Glomerular endothelial cell (primary cell): ENCODE data around the gene TRAPPC12. TPM values are rescaled to one million over a fixed set of nuclear protein-coding genes. Genes with fewer than 3 reads are reported as not detected.
"Not testable (repeated sequence)": the region's sequence is repeated elsewhere in the genome, so short reads cannot be mapped to it uniquely, and the experiment has no call there.

ENCODE experiments used
- DNase-seq: peaks from one replicate; pipeline ENCODE4 v3.0.0-alpha.2; 2011; ENCODE audit warnings: low read depth, low spot score; ENCODE audit errors: extremely low read depth
- total RNA-seq: library from RNA; depleted of rRNA; stranded (reverse); fragments of >200 nt; gene quantifications from 2 replicates; pipeline ENCODE4 v1.2.3, GENCODE V29; 2015

TRAPPC12 gene
- total RNA-seq, 1 donor from 2014 or later: 76.0 TPM

DNA sequence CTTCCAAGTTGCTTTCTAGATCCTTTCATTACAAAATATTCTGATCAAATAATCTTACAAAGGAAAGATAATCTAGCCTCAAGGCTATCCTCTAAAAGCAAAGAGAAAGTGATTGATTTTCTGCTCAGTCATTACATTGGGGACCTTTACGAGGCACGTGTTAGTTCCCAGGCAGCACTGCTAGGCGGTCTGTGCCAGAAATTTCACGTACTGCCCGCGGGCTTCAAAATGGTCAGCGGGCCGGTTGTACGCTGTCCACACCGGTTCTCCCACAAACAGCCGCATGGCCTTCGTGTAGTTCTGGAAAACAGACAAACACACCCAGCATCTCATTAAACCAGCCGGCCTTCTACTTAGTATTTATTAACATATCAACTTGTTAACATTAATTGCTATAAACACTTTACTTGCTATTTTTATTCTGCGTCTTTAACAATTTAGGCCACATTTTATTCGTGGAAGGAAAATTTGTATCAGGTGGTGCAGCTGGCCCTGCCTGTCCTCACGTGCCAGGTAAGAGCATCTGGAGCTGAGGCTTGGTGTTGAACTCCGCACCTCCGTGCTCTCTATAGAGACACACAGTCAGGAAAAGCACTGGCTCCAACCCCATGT, 119.4 kb downstream of the TRAPPC12 start:
- no peak for DNase-seq

DNA sequence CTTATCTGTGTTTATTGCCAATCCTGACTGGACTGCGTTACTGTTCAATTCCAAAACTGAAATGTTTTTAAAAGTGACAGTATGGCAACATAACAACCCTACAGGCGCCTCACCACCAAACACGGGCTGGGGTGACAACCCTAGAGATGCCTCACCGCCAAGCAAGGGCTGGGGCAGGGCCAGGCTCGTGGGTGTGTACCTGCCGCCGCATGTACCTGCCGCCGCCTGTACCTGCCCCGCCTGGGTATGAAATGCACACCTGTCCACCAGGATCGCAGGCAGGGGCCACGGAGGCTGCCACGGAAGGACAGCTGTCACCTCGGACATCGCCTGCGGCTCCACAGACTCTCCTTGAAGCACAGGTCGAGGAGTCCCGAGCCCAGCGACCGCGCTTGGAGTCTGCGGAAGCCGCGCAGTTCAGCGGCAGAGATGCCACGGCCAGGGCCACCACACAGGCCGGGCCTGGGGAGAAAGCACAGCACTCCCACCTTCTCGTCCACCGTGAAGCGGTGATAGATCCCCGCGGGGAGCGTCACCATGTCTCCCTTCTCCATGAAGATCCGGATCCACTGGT, 120.9 kb downstream of the TRAPPC12 start:
- DNase-seq: no peak

DNA sequence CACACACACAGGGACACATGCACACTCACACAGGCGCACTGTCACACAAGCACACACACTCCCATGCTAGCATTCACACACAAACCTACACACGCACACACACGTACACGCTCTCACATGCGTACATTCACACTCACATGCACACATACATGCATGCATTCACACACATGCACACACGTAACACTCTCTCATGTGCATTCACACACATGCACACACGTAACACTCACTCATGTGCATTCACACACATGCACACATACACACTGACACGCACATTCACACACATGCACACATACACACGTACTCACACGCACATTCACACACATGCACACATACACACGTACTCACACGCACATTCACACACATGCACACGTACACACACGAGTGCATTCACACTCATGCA, 123.6 kb downstream of the TRAPPC12 start:
- no peak for DNase-seq

DNA sequence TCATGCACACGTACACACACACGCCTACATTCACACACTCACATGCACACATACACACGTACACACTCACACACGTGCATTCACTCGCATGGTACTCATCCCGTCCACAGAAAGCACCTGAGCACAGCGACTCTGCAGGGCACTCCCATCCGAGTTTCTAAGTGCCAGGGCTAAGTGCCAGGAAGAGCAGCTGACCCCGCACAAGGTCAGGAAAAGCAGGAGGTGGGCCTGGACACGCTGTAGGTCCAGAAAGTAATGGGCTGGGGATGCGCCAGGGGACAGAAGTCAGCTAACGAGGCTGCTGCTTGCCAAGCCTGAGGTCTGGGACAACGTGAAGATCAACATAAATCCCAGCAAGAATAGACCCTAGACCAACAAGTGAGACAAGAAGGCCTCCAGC, 124.0 kb downstream of the TRAPPC12 start:
- no peak for DNase-seq

DNA sequence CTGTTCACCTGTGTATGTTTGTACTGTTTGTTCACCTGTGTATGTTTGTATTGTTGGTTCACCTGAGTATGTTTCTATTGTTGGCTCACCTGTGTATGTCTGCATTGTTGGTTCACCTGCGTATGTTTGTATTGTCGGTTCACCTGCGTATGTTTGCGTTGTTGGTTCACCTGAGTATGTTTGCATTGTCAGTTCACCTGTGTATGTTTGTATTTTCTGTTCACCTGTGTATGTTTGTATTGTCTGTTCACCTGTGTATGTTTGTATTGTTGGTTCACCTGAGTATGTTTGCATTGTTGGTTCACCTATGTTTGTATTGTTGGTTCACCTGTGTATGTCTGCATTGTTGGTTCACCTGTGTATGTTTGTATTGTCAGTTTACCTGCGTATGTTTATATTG, 125.2 kb downstream of the TRAPPC12 start:
- DNase-seq: no peak

DNA sequence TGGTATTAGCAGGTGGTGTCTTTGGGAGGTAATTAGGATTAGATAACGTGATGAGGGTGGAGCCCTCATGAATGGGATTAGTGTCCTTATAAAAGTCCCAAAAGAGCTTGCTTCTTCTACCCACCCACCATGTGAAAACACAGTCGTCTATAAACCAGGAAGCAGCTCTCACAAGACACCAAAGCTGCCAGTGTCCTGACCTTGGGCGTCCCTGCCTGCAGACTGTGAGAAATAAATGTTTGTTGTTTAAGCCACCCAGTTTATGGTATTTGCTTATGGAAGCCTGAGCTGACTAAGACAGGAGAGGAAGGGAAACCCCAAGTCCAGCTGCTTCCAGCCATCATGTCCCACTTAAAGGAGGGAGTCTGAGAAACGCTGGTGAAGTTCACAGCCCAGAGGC, 126.3 kb downstream of the TRAPPC12 start:
- no peak for DNase-seq

DNA sequence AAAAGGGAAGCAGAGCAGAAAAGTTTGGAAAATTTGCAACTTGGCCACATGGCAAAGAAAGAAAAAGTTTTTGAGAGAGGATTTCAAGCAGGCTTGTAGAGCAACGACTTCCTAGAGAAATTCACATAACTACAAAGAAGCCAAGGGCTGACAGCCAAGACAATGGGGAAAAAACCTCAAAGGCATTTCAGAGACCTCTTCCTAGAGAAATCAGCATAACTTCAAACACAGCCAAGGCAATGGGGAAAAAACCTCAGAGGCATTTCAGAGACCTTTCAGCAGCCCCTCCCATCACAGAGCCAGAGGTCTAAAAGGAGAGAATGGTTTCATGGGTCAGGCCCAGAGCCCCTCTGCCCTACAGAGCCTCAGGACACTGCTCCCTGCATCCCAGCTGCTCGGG, 132.6 kb downstream of the TRAPPC12 start:
- no peak for DNase-seq

DNA sequence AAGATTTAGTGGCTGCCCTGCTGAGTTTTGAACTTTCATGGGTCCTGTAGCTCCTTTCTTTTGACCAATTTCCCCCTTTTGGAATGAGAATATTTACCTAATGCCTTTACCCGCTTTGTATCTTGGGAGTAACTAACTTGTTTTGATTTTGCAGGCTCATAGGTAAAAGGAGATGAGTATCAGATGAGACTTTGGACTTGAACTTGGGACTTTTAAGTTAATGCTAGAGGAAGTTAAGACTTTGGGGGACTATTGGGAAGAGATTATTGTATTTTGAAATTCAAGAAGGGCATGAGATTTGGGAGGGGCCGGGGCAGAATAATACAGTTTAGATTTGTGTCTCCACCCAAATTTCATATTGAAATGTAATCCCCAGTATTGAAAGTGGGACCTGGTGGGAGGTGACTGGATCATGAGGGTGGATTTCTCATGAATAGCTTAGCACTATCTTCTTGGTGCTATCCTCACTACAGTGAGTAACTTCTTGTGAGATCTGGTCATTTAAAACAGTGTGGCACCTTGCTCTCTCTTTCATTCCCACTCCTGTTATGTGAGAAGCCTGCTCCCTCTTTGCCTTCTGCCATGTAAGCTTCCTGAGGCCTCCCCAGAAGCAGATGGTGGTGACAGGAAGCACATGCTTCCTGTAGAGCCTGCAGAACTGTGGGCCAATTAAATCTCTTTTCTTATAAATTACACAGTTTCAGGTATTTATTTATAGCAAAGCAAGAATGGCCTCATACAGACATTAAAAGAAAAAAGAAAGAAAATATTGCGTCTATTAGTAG, 133.7 kb downstream of the TRAPPC12 start:
- no peak for DNase-seq

DNA sequence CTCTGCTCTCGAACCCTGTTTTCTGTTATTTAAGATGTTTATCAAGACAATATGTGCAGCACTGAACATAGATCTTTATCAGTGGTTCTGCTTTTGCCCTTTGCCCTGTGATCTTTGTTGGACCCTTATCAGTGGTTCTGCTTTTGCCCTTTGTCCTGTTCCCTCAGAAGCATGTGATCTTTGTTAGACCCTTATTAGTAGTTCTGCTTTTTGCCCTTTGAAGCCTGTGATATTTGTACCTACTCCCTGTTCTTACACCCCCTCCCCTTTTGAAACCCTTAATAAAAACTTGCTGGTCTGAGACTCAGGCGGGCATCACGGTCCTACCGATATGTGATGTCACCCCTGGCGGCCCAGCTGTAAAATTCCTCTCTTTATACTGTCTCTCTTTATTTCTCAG, 135.9 kb downstream of the TRAPPC12 start:
- not testable (repeated sequence) for DNase-seq

DNA sequence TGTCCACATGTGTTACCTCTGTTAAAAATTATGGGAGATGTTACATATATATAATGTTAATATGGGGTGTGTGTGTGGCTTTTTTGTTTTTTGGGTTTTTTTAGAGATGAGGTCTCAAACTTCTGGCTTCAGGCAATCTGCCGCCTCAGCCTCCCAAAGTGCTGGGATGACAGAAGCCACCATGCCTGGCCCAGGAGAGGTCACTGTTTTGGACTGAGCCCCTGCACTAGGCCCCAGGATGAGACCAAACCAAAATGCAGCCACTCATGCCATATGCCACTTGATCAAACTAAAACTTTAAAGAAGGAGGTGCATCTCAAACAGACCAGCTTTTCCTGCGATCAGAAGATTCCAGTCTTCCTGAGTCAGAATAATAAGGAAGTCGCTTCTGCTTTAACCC, 137.3 kb downstream of the TRAPPC12 start:
- no peak for DNase-seq

DNA sequence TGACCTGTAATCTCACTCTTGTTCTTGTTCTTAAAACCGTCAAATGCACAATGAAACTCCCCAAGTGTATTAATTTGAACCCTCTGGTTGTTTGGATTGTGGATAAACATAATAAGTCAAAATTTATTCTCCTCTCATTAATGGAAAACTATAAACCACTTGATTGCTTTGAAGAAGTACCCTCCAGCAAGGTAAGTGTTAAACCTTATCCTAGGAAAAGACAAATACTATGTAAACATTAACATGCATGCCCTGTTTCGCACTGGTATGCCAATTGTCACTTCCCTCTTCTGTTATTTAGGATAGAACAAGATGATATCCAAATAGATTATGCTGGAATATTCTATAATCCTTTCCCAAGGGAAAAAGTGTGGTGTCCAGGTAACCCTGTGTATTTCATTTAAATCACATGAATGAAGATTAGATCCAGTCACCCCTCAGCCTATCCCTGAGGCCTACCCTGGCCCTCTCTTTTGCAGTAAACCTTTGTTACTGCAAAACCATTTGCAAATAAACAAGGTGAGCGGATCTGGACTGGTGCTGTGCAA, 138.5 kb downstream of the TRAPPC12 start:
- no peak for DNase-seq

DNA sequence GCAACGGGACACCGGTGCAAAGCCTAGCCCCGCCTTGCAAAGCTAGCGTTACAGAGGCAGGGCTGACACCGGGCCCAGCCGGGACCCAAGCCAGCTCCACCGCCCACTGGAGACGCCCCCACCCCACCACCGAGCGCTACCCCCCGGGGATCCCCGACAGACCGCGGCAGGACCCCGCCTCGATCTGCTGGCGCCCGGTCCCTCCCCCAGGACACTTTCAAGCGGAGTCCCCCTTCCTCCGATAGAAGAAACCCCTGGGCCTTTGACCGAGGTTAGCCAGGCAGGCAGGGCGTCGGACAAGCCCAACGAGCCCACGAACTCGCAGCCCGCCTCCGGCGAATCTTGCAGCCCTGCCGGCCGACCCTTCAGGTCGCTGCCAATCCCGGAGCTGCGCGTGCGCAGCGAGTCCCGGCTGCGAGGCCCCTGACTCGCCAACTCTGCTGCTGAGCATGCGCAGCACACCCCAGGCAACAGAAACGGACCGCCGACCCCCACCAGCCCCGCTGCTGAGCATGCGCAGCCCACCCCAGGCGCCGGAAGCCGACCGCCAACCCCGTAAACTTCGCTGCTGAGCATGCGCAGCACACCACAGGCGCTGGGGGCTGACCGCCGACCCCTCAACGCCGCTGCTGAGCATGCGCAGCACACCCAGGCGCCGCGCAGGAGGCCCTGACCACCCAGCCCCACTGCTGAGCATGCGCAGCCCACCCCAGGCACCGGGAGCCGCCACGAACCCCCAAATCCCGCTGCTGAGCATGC, 139.2 kb downstream of the TRAPPC12 start:
- peak; percentile 69 for DNase-seq

DNA sequence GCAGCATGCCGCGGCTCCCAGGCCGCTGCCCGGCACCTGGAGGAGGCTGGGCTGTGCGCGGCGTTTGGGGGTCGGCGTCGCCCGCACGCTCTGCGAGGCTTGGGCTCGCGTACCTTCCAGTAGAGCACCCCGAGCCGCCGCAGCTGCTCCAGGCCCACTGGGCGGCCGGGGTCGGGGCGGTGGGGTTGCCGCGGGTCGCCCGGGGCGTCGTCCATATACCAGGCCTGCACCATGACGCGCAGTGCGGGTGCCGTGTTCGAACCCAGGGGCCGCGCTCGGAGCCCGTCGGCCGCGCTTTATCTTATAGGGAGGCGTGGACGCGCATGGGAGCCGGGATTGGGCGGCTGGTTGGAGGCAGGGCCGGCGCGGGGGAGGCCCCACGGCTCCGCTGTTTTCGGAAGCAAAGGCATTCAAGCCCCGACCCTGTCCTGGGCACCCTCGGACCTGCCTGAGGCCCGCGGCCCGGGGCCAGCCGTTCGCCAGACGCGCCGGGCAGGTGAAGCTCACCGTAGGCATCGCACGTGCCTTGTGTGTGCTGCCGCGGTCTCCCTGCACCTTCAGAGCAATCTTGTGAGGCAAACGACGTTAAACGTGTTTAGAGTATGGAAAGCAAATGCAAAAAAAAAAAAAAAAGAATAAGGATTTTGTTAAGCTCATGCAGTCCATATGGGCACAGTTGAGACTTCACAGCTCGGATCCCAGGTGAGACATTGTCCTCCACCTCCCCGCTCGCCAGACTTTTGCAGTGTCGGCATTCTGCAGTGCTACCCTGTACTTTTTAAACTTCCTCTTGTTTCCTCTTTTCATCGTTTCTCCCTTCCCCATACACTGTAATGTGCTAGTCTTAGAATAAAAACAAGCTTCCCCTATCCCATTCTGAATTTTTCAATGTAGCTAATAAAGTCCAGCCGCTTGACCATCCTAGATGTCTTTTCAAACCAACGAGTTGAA, 140.0 kb downstream of the TRAPPC12 start, which contains the start of gene ADI1:
Gene ADI1 (minus strand): TSS at position 277 of the 951 bp plus-strand sequence. CDS start 44 bp downstream, at position 233.
- no peak for DNase-seq

DNA sequence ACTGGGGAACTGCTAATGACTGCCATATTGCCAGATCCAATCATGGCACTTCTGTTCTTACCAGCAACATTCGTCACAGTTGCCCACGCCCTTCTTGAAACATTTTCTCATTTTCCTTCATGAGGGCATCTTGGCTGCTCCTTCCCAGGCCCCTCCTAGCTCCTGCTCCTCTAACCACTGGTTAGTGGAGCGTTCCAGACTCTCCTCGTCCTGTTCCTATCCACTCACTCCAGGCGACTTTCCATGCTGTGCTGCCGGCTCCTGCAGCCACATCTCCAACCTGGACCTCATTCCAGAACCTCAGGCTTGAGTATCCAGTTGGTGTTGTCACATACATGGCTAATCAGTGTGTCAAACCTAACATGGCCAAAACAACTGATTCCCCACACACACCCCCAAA, 141.1 kb downstream of the TRAPPC12 start:
- no peak for DNase-seq

DNA sequence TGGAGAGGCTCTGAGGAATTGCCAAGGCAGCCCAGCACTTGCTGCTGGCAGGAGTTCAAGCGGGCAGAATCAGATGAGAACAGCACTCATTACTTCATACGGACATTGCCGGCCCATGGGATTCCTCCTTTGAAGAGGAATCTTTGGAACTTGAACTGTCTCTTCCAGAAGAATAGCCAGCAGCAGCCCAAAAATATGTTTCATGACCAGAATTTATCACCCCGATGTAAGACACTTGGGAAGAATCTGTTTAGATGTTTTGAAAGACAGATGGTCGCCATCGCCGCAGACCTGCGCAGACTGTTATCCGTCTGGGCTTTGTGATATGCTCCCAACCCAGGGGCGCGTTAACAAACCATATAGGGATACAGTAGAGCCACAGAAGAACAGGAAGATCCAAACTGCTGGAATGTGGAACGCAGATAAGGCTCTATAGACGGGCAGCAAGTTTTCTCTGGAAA, 143.5 kb downstream of the TRAPPC12 start:
- no peak for DNase-seq

DNA sequence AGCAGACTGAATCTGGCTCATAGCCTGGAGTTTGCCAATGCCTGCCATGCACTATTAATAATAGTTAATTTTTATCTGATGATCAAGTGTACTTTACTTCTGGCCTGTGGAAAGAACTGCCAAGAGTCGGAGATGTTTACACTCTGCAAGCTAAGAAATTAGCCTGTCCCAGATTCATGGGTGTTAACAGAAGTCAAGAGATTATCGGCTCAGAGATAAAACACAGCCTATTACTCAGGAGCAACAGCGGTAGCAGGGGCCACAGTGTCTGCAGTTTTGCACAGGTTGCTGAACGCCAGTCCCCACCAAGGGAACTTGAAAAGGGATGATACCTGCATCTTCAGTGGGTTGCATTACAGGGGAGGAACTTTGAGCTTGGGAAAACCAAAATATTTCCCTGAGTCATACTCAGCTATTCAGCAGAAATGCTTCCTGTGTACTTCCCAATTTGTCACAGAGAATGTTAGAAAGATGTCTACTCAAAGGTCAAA, 144.1 kb downstream of the TRAPPC12 start:
- no peak for DNase-seq

DNA sequence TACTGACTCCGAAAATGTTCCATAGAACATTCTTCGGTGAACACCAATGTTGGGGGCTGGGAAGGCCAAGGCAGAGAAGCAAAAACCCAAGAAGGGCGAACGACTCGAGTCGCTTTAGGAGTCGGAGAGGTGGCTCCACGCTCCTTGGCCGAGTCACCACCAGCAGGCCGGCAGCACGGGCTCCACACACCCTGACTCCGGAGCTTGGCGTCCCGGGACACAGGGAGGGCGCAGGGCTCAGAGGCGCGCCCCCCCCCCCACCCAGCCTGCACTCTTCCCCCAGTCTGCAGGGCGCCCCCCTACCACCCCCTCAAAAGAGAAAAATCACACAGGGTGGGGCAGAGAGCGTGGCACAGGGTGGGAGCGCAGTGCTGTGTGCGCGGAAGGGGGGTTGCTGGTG, 147.4 kb downstream of the TRAPPC12 start:
- DNase-seq: no peak

DNA sequence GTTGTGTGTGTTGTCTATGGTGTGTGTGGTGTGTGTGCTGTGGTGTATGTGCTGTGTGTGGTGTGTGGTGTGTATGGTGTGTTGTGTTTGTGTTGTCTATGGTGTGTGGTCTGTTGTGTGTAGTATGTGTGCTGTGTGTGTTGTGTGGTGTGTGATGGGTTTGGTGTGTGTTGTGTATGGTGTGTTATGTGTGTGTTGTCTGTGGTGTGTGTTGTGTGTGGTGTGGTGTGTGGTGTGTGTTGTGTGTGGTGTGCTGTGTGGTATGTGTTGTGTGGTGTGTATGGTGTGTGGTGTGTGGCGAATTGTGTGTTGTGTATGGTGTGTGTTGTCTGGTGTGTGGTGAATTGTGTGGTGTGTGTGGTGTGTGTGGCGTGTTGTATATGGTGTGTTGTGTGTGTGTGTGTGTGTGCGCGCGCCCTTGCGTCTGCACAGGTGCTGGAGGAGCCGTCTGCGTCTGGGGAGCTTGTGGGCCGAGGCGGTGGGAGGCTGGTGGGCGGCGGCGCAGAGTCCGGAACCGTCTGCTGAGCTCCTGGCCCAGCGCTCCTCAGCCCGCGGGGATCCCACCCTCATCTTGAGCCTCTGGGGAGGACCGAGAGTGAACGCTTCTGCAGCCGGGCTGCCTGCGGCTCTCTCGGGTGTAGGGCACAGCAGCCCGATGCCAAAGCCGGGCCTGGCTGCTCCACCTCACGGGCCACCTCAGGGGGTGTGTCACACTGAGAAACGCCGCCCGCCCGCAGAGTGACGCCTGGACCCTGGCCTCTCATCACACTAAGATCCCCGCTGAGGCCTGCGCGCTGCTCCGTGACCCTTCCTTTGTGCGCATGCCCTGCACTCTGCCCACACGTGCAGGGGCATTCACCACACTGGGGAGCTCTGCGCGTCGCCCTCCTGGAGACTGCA, 148.6 kb downstream of the TRAPPC12 start:
- DNase-seq: no peak
